Measurements from ENCODE around the gene SCUBE3.

DNA sequence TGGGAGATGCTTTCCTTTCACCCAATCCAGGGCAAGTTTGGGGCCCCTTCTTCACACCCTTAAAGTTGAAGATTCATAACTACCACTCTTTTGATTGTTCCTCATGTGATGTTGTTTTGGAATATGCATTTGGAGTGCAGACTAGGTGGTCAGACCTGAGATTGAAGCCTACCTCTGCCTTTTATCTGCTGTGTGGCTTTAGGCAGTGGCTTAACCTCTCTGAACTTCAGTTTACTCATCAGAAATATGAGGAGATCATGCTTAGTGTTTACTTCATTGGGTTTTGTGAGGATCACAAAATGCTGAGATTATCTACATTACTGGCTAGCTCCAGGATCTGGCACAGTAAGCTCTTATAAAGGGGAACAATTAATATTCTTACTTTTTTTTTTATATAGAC is 46.3 kb upstream of the SCUBE3 start:
- TF ChIP-seq, protein P1, sequence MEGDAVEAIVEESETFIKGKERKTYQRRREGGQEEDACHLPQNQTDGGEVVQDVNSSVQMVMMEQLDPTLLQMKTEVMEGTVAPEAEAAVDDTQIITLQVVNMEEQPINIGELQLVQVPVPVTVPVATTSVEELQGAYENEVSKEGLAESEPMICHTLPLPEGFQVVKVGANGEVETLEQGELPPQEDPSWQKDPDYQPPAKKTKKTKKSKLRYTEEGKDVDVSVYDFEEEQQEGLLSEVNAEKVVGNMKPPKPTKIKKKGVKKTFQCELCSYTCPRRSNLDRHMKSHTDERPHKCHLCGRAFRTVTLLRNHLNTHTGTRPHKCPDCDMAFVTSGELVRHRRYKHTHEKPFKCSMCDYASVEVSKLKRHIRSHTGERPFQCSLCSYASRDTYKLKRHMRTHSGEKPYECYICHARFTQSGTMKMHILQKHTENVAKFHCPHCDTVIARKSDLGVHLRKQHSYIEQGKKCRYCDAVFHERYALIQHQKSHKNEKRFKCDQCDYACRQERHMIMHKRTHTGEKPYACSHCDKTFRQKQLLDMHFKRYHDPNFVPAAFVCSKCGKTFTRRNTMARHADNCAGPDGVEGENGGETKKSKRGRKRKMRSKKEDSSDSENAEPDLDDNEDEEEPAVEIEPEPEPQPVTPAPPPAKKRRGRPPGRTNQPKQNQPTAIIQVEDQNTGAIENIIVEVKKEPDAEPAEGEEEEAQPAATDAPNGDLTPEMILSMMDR (IDR thresholded peaks at IDR 0.05 in 8 of 11, conservative IDR thresholded peaks at IDR 0.05 in 3 of 11), result no peak
- no peak for TF ChIP-seq POLR2AphosphoS5 (IDR thresholded peaks at IDR 0.05)
